Liver (tissue), 3 donors: Measurements from ENCODE around the gene NFIX.

Source experiments
- EGR1 ChIP-seq, 2 donors: IDR thresholded peaks; 2 replicates each; pipeline ENCODE4 v1.6.1; 2016 to 2018; ENCODE audit warnings: antibody characterized with exemption in 2 of 2, low read depth in 2 of 2
- FOXA1 ChIP-seq: IDR thresholded peaks from 2 replicates; pipeline ENCODE4 v1.6.1; 2016; ENCODE audit warnings: antibody characterized with exemption
- GABPA ChIP-seq, 2 donors: IDR thresholded peaks in 1 of 2; conservative IDR thresholded peaks in 1 of 2; 2 replicates each; pipeline ENCODE4 v1.6.1; 2016; ENCODE audit warnings: antibody characterized with exemption in 2 of 2, mild to moderate bottlenecking in 1 of 2, moderate library complexity in 1 of 2
- JUND ChIP-seq, 2 donors: IDR thresholded peaks; 2 replicates each; pipeline ENCODE4 v1.6.1; 2016; ENCODE audit warnings: antibody characterized with exemption in 2 of 2
- RAD21 ChIP-seq, 2 donors: IDR thresholded peaks; 2 replicates each; pipeline ENCODE4 v1.6.1; 2016; ENCODE audit warnings: antibody characterized with exemption in 2 of 2, mild to moderate bottlenecking in 2 of 2
- SP1 ChIP-seq: IDR thresholded peaks from 2 replicates; pipeline ENCODE4 v1.6.1; 2018; ENCODE audit warnings: antibody characterized with exemption, mild to moderate bottlenecking
- TAF1 ChIP-seq: conservative IDR thresholded peaks from 2 replicates; pipeline ENCODE4 v1.6.1; 2016; ENCODE audit warnings: antibody characterized with exemption, mild to moderate bottlenecking
- TF ChIP-seq, protein P1 (sequence below): IDR thresholded peaks from 2 replicates; pipeline ENCODE4 v1.6.1; 2016; ENCODE audit warnings: antibody characterized with exemption
- TF ChIP-seq, protein P2 (sequence below): fragments of 150-350 bp; IDR thresholded peaks from 2 replicates; pipeline ENCODE4 v1.5.1; 2017; ENCODE audit warnings: improper control_type of control experiment, low read depth, low read length; ENCODE audit not compliant: missing input control
- TF ChIP-seq, protein P3 (sequence below): IDR thresholded peaks from 2 replicates; pipeline ENCODE4 v1.6.1; 2016; ENCODE audit warnings: antibody characterized with exemption, mild to moderate bottlenecking
- TF ChIP-seq, protein P4 (sequence below): IDR thresholded peaks from 2 replicates; pipeline ENCODE4 v1.6.1; 2016; ENCODE audit warnings: antibody characterized with exemption
- donor health status: healthy.
- donor health status: healthy.

DNA sequence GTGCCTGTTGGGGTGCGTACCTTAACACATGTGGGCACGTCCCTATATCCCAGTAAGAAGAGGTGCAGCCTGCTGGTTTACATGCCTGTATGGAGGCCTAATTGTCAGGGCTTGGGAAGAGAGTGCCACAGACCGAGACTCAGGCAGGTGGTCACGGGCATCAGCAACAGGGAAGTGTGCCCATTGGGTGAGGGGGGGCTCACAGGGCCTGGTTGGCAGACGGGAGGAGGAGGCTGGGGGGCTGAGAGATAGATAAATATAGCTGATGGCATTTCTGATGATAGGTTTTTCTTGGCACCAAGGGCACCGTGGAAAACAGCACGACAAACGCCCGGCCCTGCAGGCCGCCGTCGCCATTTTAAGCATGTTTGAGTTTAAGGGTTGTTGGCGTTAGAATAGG, 37.6 kb downstream of the NFIX start:
- TF ChIP-seq, protein P1, sequence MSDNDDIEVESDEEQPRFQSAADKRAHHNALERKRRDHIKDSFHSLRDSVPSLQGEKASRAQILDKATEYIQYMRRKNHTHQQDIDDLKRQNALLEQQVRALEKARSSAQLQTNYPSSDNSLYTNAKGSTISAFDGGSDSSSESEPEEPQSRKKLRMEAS, result no peak
- TF ChIP-seq, protein P2, sequence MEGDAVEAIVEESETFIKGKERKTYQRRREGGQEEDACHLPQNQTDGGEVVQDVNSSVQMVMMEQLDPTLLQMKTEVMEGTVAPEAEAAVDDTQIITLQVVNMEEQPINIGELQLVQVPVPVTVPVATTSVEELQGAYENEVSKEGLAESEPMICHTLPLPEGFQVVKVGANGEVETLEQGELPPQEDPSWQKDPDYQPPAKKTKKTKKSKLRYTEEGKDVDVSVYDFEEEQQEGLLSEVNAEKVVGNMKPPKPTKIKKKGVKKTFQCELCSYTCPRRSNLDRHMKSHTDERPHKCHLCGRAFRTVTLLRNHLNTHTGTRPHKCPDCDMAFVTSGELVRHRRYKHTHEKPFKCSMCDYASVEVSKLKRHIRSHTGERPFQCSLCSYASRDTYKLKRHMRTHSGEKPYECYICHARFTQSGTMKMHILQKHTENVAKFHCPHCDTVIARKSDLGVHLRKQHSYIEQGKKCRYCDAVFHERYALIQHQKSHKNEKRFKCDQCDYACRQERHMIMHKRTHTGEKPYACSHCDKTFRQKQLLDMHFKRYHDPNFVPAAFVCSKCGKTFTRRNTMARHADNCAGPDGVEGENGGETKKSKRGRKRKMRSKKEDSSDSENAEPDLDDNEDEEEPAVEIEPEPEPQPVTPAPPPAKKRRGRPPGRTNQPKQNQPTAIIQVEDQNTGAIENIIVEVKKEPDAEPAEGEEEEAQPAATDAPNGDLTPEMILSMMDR, result no peak
- TF ChIP-seq GABPA (IDR thresholded peaks at IDR 0.05 in 1 of 2, conservative IDR thresholded peaks at IDR 0.05 in 1 of 2) (no peak), TAF1 (no peak), JUND (IDR thresholded peaks at IDR 0.05) (no peak), EGR1 (IDR thresholded peaks at IDR 0.05; ENCODE audit: low read depth in 2 of 2) (no peak), SP1 (no peak), FOXA1 (no peak), RAD21 (IDR thresholded peaks at IDR 0.05) (no peak)
- TF ChIP-seq, protein P3, sequence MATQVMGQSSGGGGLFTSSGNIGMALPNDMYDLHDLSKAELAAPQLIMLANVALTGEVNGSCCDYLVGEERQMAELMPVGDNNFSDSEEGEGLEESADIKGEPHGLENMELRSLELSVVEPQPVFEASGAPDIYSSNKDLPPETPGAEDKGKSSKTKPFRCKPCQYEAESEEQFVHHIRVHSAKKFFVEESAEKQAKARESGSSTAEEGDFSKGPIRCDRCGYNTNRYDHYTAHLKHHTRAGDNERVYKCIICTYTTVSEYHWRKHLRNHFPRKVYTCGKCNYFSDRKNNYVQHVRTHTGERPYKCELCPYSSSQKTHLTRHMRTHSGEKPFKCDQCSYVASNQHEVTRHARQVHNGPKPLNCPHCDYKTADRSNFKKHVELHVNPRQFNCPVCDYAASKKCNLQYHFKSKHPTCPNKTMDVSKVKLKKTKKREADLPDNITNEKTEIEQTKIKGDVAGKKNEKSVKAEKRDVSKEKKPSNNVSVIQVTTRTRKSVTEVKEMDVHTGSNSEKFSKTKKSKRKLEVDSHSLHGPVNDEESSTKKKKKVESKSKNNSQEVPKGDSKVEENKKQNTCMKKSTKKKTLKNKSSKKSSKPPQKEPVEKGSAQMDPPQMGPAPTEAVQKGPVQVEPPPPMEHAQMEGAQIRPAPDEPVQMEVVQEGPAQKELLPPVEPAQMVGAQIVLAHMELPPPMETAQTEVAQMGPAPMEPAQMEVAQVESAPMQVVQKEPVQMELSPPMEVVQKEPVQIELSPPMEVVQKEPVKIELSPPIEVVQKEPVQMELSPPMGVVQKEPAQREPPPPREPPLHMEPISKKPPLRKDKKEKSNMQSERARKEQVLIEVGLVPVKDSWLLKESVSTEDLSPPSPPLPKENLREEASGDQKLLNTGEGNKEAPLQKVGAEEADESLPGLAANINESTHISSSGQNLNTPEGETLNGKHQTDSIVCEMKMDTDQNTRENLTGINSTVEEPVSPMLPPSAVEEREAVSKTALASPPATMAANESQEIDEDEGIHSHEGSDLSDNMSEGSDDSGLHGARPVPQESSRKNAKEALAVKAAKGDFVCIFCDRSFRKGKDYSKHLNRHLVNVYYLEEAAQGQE, result no peak
- TF ChIP-seq, protein P4, sequence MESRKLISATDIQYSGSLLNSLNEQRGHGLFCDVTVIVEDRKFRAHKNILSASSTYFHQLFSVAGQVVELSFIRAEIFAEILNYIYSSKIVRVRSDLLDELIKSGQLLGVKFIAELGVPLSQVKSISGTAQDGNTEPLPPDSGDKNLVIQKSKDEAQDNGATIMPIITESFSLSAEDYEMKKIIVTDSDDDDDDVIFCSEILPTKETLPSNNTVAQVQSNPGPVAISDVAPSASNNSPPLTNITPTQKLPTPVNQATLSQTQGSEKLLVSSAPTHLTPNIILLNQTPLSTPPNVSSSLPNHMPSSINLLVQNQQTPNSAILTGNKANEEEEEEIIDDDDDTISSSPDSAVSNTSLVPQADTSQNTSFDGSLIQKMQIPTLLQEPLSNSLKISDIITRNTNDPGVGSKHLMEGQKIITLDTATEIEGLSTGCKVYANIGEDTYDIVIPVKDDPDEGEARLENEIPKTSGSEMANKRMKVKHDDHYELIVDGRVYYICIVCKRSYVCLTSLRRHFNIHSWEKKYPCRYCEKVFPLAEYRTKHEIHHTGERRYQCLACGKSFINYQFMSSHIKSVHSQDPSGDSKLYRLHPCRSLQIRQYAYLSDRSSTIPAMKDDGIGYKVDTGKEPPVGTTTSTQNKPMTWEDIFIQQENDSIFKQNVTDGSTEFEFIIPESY, result no peak
